Chondrocyte (in vitro differentiated cells): ENCODE data around the gene MYBPHL. TPM values are rescaled to one million over a fixed set of nuclear protein-coding genes. Genes with fewer than 3 reads are reported as not detected.
A peak's percentile ranks its signal among the peaks of the same experiment; 100 is the strongest.

Experiments used
- DNase-seq: peaks from one replicate; pipeline ENCODE4 v3.0.0; 2021; ENCODE audit warnings: mixed read lengths, low spot score
- H3K27ac Mint-ChIP-seq: one replicate; pipeline ENCODE4 v1.8.0; 2021; ENCODE audit warnings: mild to moderate bottlenecking, moderate library complexity, mixed read lengths; ENCODE audit not compliant: unreplicated experiment
- H3K27me3 Mint-ChIP-seq: 2 replicates; pipeline ENCODE4 v1.8.0; 2021; ENCODE audit warnings: low read depth, mixed read lengths
- H3K36me3 Mint-ChIP-seq: 2 replicates; pipeline ENCODE4 v1.8.0; 2021; ENCODE audit warnings: low read depth, mixed read lengths
- H3K4me1 Mint-ChIP-seq: 2 replicates; pipeline ENCODE4 v1.8.0; 2021; ENCODE audit warnings: low read depth, mild to moderate bottlenecking, mixed read lengths
- H3K4me3 Mint-ChIP-seq: one replicate; pipeline ENCODE4 v1.8.0; 2021; ENCODE audit warnings: mild to moderate bottlenecking, moderate library complexity, mixed read lengths; ENCODE audit not compliant: unreplicated experiment
- H3K9me3 Mint-ChIP-seq: 2 replicates; pipeline ENCODE4 v1.8.0; 2021; ENCODE audit warnings: low read depth, mixed read lengths
- CTCF ChIP-seq: fragments of 200-600 bp; sonication (generic); IDR thresholded peaks from 2 replicates; pipeline ENCODE4 v1.5.0; 2021; ENCODE audit warnings: antibody characterized with exemption, mild to moderate bottlenecking, moderate library complexity
- total RNA-seq: library from RNA; stranded (reverse); gene quantifications from 3 replicates; pipeline ENCODE4 v1.2.1, GENCODE V29; 2021

The MYBPHL gene
- total RNA-seq, 1 donor from 2014 or later: not detected

- no peaks in the 10 kb centered on the region for H3K9me3 Mint-ChIP-seq
- no peaks in the 10 kb centered on the region for H3K27me3 Mint-ChIP-seq
- peaks cover 38% of the 10 kb centered on the region for H3K4me1 Mint-ChIP-seq
- no peak overlapping the region for H3K27ac Mint-ChIP-seq
- no peaks in the 10 kb centered on the region for H3K36me3 Mint-ChIP-seq
- peak; percentile 56 for DNase-seq
- no peak for TF ChIP-seq CTCF
- no peak overlapping the region for H3K4me3 Mint-ChIP-seq
Observed at GRCh38 chr1:109251277-109252166, 55.3 kb downstream of the MYBPHL start.

GRCh38 chr1:109250454-109251276 is 56.1 kb downstream of the MYBPHL start:
- no peak for TF ChIP-seq CTCF
- DNase-seq: peak; percentile 83
- no peaks in the 10 kb centered on the region for H3K27me3 Mint-ChIP-seq
- no peak overlapping the region for H3K27ac Mint-ChIP-seq
- H3K9me3 Mint-ChIP-seq: no peaks in the 10 kb centered on the region
- H3K4me1 Mint-ChIP-seq: peaks cover 39% of the 10 kb centered on the region
- H3K36me3 Mint-ChIP-seq: no peaks in the 10 kb centered on the region
- peak overlapping the region; percentile 61 for H3K4me3 Mint-ChIP-seq

- no peak overlapping the region for H3K27ac Mint-ChIP-seq
- DNase-seq: peak; percentile 72
- H3K36me3 Mint-ChIP-seq: no peaks in the 10 kb centered on the region
- peak overlapping the region; percentile 61 for H3K4me3 Mint-ChIP-seq
- no peaks in the 10 kb centered on the region for H3K27me3 Mint-ChIP-seq
- no peak for TF ChIP-seq CTCF
- H3K9me3 Mint-ChIP-seq: no peaks in the 10 kb centered on the region
- peaks cover 31% of the 10 kb centered on the region for H3K4me1 Mint-ChIP-seq
Observed at GRCh38 chr1:109249654-109250401, 57.0 kb downstream of the MYBPHL start.

- Mint-ChIP-seq H3K27ac (no peak within 1 kb of the TSS), H3K27me3 (no peaks in the 10 kb centered on the region), H3K4me3 (peak within 1 kb of the TSS; percentile 61), H3K4me1 (peaks cover 23% of the 10 kb centered on the region), H3K36me3 (no peaks in the 10 kb centered on the region), H3K9me3 (no peaks in the 10 kb centered on the region)
- TF ChIP-seq CTCF: no peak
- peak; percentile 80 for DNase-seq
Observed at GRCh38 chr1:109248797-109249629, 57.8 kb downstream of the MYBPHL start, which contains the start of gene CELSR2. CELSR2 (plus strand) TSS chr1:109249539; CDS start chr1:109250080, 541 bp downstream.
